BE2C (cell line): ENCODE data around the gene MINPP1. TPM values are rescaled to one million over a fixed set of nuclear protein-coding genes. Genes with fewer than 3 reads are reported as not detected.
"Not testable (repeated sequence)": the region's sequence is repeated elsewhere in the genome, so short reads cannot be mapped to it uniquely, and the experiment has no call there.

ENCODE experiments used
- DNase-seq: peaks from one replicate; pipeline ENCODE4 v3.0.0-alpha.2; 2020
- H3K27me3 ChIP-seq: fragments of 250-450 bp; sonication (Bioruptor Pico); 2 replicates; pipeline ENCODE4 v1.5.1; 2020; ENCODE audit warnings: mild to moderate bottlenecking
- H3K36me3 ChIP-seq: fragments of 250-450 bp; sonication (Bioruptor Pico); 2 replicates; pipeline ENCODE4 v1.5.1; 2020; ENCODE audit warnings: mild to moderate bottlenecking
- H3K4me1 ChIP-seq: fragments of 250-450 bp; sonication (Bioruptor Pico); 2 replicates; pipeline ENCODE4 v1.5.1; 2020
- H3K4me3 ChIP-seq: 2 replicates; pipeline ENCODE4 v1.5.1; 2011; ENCODE audit warnings: low read depth, low read length
- H3K9me3 ChIP-seq: fragments of 250-450 bp; sonication (Bioruptor Pico); 2 replicates; pipeline ENCODE4 v1.5.1; 2020
- CTCF ChIP-seq: IDR thresholded peaks from 2 replicates; pipeline ENCODE4 v1.5.1; 2012; ENCODE audit warnings: mild to moderate bottlenecking, low read depth, low read length
- polyA plus RNA-seq: library from polyadenylated mRNA; unstranded; fragments of >200 nt; gene quantifications from one replicate; pipeline ENCODE4 v1.2.1, GENCODE V29; 2012; ENCODE audit warnings: low read depth, missing spikeins; ENCODE audit not compliant: insufficient read length, insufficient read depth

The MINPP1 gene
- 43.1 TPM for polyA plus RNA-seq

GRCh38 chr10:87504640-87505365 lies at the start of gene MINPP1:
MINPP1 (plus strand) TSS chr10:87504893; CDS start chr10:87504916, 23 bp downstream.
- no peaks in the 10 kb centered on the region; the same call in 1 of the 2 replicates for H3K4me1 ChIP-seq
- H3K27me3 ChIP-seq = no peaks in the 10 kb centered on the region
- 0 out of 2 replicates have a peak, but pooled peaks have one; percentile 6 for TF ChIP-seq CTCF
- H3K4me3 ChIP-seq = peak within 1 kb of the TSS; percentile 90
- H3K9me3 ChIP-seq = no peaks in the 10 kb centered on the region
- H3K36me3 ChIP-seq = peaks cover 8% of the 10 kb centered on the region
- DNase-seq = peak; percentile 89

GRCh38 chr10:87456586-87457220 lies 48.0 kb upstream of the MINPP1 start:
- not testable (repeated sequence) for DNase-seq, H3K4me3 ChIP-seq

GRCh38 chr10:87461751-87462150 lies 42.9 kb upstream of the MINPP1 start:
- not testable (repeated sequence) for H3K9me3 ChIP-seq, H3K27me3 ChIP-seq, H3K36me3 ChIP-seq, DNase-seq, H3K4me1 ChIP-seq, H3K4me3 ChIP-seq

More at GRCh38 chr10:87456586-87457220, 48.0 kb upstream of the MINPP1 start:
- H3K4me1 ChIP-seq, H3K9me3 ChIP-seq, H3K36me3 ChIP-seq, H3K27me3 ChIP-seq: not testable (repeated sequence)

- H3K27me3 ChIP-seq, DNase-seq, H3K4me1 ChIP-seq, H3K9me3 ChIP-seq, H3K36me3 ChIP-seq, H3K4me3 ChIP-seq: not testable (repeated sequence)
These were observed 37.8 kb upstream of the MINPP1 start for GRCh38 chr10:87466849-87467248.

- H3K27me3 ChIP-seq, DNase-seq, H3K4me1 ChIP-seq, H3K36me3 ChIP-seq, H3K4me3 ChIP-seq, H3K9me3 ChIP-seq: not testable (repeated sequence)
These were observed 16.0 kb upstream of the MINPP1 start for GRCh38 chr10:87488733-87489132.

GRCh38 chr10:87490285-87490684 lies 14.4 kb upstream of the MINPP1 start:
- not testable (repeated sequence) for H3K4me3 ChIP-seq, H3K27me3 ChIP-seq, H3K36me3 ChIP-seq, H3K9me3 ChIP-seq, H3K4me1 ChIP-seq, DNase-seq

- H3K4me1 ChIP-seq, H3K27me3 ChIP-seq, DNase-seq, H3K4me3 ChIP-seq, H3K36me3 ChIP-seq, H3K9me3 ChIP-seq: not testable (repeated sequence)
These were observed 12.2 kb upstream of the MINPP1 start for GRCh38 chr10:87492450-87492849.

GRCh38 chr10:87495446-87495845 lies 9.2 kb upstream of the MINPP1 start:
- not testable (repeated sequence) for H3K27me3 ChIP-seq, H3K4me1 ChIP-seq, H3K9me3 ChIP-seq, DNase-seq, H3K4me3 ChIP-seq, H3K36me3 ChIP-seq

GRCh38 chr10:87497386-87497785 lies 7.3 kb upstream of the MINPP1 start:
- H3K27me3 ChIP-seq, H3K4me1 ChIP-seq, H3K4me3 ChIP-seq, H3K36me3 ChIP-seq, DNase-seq, H3K9me3 ChIP-seq: not testable (repeated sequence)

GRCh38 chr10:87498106-87498789 lies 6.4 kb upstream of the MINPP1 start:
- H3K36me3 ChIP-seq, H3K4me1 ChIP-seq, H3K9me3 ChIP-seq, DNase-seq, H3K4me3 ChIP-seq, H3K27me3 ChIP-seq: not testable (repeated sequence)
